Ovary (tissue), 3 donors: ENCODE measurements around the gene TMEFF2.

Experiments
- CTCF ChIP-seq, 3 donors: fragments of 450-650 bp in 2 of 3; fragments of 200-600 bp in 1 of 3; IDR thresholded peaks; one replicate each; pipeline versions ENCODE4 v1.5.1 to v1.8.0; 2016 to 2022; ENCODE audit warnings: antibody characterized with exemption in 3 of 3, mild to moderate bottlenecking in 1 of 3
- POLR2A ChIP-seq: fragments of 450-650 bp; IDR thresholded peaks from one replicate; pipeline ENCODE4 v1.6.1; 2017; ENCODE audit warnings: antibody characterized with exemption, mild to moderate bottlenecking, moderate library complexity
- donor health status: DM: no; HTN: no; CAD: no.

GRCh38 chr2:192122946-192123345 is 71.8 kb downstream of the TMEFF2 start:
- TF ChIP-seq CTCF (IDR thresholded peaks at IDR 0.05) (no peak), POLR2A (no peak)
